Measurements from ENCODE around the gene MRPS27.

The MRPS27 gene

GRCh38 chr5:72290356-72291133 lies 29.5 kb downstream of the MRPS27 start:
- no peak for DNase-seq
- ATAC-seq, result no peak

GRCh38 chr5:72288924-72289323 lies 31.1 kb downstream of the MRPS27 start:
- DNase-seq (no peak), ATAC-seq (no peak)

- DNase-seq (no peak), ATAC-seq (no peak)
Measured at GRCh38 chr5:72286798-72287197, 33.2 kb downstream of the MRPS27 start.

DNA sequence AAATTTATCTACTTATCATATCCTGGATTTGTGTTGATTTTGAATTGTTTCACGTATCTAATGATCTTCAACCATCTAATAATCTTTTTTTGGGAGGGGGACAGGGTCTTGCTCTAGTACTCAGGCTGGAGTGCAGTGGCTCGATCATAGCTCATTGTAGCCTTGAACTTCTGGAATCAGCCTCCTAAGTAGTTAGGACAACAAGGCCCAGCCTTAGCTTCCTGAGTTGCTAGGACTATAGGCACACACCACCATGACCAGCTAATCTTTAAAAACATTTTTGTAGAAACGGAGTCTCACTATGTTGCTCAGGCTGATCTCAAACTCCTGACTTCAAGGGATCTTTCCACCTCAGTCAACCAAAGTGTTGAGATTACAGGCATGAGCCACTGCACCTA lies 34.6 kb downstream of the MRPS27 start:
- no peak for ATAC-seq
- no peak for DNase-seq

DNA sequence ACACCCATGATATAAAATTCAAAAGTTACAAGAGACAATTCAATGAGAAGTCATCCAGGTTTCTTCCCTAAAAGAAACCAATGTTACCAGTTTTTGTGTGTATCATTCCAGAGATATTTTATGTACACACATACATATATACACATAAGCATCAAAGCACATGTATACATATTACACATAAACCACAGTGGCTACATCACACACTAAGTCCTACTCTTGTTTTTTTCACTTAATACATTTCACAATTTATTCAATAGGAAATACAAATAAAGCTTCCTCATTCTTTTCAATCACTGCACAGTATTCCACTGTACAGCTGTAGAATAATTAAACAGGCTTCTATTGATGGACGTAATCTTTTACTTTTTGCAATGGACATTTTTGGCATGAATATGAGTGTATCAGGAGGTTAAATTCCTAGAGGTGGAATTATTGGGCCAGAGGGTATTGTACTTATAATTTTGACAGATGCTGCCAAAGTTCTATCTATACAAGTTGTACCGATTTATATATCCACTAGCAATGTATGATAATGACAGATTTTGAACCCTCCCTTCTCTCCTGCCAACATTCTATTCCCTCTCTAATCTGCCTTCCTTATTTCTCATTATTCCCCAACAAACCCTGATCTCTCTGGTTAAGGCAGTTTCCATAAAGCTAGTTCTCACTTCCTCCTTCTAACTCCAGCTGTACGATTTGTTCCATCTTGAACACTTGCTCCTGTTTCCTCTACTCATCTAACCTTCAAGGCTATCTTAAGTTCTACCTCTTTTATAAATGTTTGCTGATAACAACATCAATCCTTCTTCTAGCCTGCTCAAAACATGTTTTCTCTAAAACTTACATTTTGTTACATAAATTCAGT lies 35.2 kb downstream of the MRPS27 start:
- DNase-seq, result no peak
- no peak for ATAC-seq

GRCh38 chr5:72283358-72283757 lies 36.7 kb downstream of the MRPS27 start:
- DNase-seq (no peak), ATAC-seq (no peak)

- ATAC-seq (no peak), DNase-seq (no peak)
Measured at GRCh38 chr5:72282878-72283277, 37.2 kb downstream of the MRPS27 start.

DNA sequence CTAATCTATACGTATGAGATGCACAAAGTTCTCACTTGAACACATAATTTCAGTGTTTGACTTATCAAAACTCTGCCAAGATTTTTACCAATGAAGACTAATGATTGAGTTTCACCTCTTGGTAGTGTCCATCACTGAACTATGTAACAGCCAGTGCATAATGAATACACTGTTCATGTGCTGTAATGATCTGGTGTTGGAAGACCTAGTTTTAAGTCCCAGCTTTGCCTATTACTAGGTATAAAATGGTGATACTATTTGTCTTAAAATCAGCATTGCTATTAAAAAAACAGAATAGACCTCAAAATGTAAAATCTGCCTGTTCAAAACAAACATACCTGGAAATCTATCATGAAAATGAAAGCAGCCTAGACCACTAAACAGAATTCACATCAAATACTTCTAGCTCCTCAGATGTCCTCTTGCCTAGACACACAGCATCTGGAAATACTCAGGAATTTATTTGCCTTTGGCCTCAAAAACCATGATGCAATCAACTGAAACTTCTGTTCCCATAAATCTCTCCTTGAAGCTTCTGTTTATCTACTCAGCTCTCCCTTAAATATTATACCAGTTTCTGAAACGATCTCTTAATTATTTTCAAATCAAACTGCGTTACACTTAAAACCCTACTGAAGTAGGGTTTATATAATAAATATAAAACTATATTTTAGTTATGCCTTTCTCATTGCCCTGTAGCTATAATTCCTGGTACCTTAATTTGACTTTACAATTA lies 38.1 kb downstream of the MRPS27 start:
- no peak for DNase-seq

DNA sequence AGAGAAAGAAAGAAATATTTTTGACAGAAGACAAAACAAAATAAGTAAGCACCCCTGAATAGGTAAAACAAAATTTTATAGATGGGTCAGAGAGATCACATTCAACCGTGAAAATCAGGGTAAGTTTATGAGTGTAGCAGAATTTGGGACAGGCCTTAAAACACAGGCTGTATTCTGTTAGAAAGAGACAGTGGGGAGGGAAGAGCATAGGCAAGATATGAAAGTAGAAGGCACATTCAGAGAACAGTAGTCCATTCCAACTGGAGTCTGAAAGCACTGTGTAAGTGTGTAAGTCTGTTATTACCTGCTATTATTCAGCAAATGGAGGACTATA lies 38.6 kb downstream of the MRPS27 start:
- no peak for DNase-seq

More for the DNA sequence above, 38.1 kb downstream of the MRPS27 start:
- ATAC-seq, result no peak

DNA sequence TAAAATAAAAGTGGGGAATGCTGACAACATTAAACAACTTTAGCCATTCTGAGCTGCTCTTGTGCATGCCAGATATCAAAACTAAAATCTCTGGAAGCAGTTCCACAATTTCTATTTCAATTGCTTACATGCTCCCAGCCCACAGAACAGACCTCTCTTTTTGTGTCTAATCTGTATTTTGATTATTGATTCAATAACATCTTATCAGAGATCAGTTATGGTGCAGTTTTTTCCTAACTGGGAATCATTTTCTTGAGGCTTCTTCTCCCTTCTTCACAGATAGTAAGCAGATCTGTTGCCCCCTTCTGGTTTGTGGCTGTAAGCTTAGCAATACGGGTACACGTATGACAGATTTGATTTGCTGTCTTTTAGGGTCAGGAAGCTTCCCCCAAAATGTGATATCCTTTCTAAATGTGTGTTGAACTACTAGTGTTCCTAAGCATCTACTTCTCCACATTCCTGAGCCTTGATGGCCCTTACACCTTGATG lies 39.4 kb downstream of the MRPS27 start:
- no peak for ATAC-seq
- DNase-seq, result no peak

More for the DNA sequence above, 38.6 kb downstream of the MRPS27 start:
- ATAC-seq, result no peak

DNA sequence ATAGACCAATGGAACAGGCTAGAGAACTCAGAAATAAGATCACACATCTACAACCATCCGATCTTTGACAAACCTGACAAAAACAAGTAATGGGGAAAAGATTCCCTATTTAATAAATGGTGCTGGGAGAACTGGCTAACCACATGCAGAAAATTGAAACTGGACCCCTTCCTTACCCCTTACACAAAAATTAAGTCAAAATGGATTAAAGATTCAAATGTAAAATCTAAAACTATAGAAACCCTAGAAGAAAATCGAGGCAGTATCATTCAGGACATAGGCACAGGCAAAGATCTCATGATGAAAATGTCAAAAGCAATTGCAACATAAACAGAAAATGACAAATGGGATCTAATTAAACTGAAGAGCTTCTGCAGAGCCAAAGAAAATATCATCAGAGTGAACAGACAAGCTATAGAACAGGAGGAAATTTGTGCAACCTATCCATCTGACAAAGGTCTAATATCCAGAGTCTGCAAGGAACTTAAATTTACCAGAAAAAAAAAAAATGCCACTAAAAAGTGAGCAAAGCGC lies 43.8 kb downstream of the MRPS27 start:
- DNase-seq, result no peak

GRCh38 chr5:72273547-72273946 lies 46.5 kb downstream of the MRPS27 start:
- DNase-seq (no peak), ATAC-seq (no peak)

More for the DNA sequence above, 43.8 kb downstream of the MRPS27 start:
- ATAC-seq, result no peak

- DNase-seq (no peak), ATAC-seq (no peak)
Measured at GRCh38 chr5:72272398-72272797, 47.6 kb downstream of the MRPS27 start.

GRCh38 chr5:72271702-72272101 lies 48.3 kb downstream of the MRPS27 start:
- ATAC-seq (no peak), DNase-seq (no peak)

- DNase-seq (no peak), ATAC-seq (no peak)
Measured at GRCh38 chr5:72270037-72270436, 50.0 kb downstream of the MRPS27 start.

- DNase-seq (no peak), ATAC-seq (no peak)
Measured at GRCh38 chr5:72269411-72269780, 50.6 kb downstream of the MRPS27 start.

DNA sequence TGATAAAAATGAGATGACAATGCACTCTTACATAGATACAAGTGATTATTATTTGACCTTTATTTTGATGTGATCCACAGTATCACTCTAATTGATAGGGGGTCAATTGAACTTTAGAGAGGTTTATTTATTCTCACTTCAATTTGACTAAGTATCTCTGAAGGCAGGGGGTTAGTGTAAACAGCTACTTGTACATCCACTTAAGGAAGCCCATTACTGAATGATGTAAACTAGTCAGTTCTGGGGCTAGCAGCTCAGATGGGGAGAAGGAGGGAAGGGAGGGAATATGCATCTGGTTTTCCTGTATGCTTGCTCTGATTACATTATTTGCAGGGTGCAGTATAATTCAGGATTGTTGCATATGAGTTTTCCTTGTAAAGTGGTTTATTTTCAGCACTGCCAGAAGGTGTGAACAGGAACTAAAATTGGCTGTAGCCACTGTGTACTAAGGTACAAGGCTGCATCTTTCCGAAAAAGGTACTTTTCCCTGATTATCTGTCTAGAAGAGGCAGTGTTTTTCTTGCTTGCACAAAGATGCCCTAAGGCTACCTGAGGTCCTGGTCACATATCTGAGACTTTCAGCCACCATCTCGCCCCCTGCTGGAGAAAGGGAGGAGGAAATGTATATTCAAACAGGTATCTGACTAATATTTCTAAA lies 51.2 kb downstream of the MRPS27 start:
- no peak for ATAC-seq
- DNase-seq, result peak; percentile 52

DNA sequence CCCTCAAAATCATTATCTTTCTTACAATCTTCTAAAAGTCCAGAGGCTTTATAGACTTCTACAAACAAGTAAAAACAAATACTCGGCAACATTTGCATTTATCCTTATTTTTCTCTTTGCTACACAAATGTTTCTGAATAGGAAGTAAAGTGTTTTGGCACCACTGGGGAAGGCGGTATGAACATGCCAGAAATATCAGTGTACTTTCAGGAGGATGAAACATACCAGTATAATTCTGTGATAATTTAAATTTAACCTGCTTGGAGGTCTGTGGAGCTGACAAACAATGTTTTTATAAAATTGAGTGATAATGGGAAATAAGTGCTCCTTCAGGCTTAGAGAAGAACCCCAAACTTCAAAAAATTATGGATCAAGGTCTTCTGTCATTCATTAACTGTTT lies 51.8 kb downstream of the MRPS27 start:
- ATAC-seq (no peak), DNase-seq (no peak)

- DNase-seq, result no peak
- no peak for ATAC-seq
Measured at GRCh38 chr5:72267685-72268084, 52.4 kb downstream of the MRPS27 start.

GRCh38 chr5:72266862-72267261 lies 53.2 kb downstream of the MRPS27 start:
- DNase-seq (no peak), ATAC-seq (no peak)

DNA sequence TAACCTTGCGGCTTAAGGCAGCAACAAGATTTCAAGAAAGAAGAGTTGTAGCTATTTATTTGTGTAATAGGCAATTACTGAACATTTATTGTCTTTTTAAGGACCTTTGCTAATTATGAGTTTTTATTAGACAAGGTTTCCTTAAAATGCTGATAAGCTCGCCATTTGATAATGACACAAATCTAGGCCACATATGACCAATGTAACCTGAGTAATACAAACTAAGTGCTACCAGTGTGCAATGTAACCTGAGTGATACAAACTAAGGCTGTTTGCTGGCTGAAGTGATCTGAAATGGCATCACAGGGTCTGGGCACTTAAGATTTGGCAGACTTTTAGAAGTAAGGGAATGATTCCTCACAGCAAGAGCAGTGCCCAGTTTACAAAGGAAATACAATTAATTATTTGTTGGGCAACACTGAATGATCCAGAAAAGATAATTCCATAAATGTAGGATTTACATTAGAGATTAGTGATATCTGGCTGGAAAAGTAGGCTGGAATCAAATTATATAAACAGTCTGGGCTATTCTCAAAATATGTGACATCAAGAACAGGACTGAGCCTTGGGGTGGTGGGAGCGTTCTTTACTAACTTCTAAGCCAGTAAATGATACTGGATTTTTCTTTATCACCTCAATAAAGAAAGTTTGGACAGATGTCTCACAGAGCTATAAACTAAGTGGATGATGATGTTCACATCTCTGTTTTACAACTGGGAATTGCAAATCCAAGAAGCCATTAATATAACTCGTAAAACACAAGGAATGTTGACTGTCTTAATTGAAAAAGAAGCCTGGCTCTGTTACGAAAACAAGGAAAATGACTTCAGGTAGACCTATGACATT lies 54.8 kb downstream of the MRPS27 start:
- DNase-seq (no peak), ATAC-seq (no peak)
